HS-27A (cell line): ENCODE results near the gene TMPRSS7.

ENCODE experiments used
- DNase-seq: peaks from one replicate; pipeline ENCODE4 v3.0.0-alpha.2; 2012; ENCODE audit warnings: low read depth, missing footprints

Gene TMPRSS7

GRCh38 chr3:112128843-112129727, 94.5 kb downstream of the TMPRSS7 start:
- no peak for DNase-seq

- DNase-seq: no peak
Observed at GRCh38 chr3:112129925-112130637, 95.5 kb downstream of the TMPRSS7 start.

GRCh38 chr3:112130638-112130993, 96.1 kb downstream of the TMPRSS7 start:
- DNase-seq: no peak
